DOHH2 (cell line): ENCODE data around the gene PRKCE.

Experiments
- H3F3A ChIP-seq: fragments of 200-600 bp; sonication (generic), shearing (Covaris generic); 2 replicates; pipeline ENCODE4 v1.6.0; 2016; ENCODE audit warnings: antibody characterized with exemption, mild to moderate bottlenecking; ENCODE audit not compliant: control insufficient read depth, insufficient read depth
- H3K27ac ChIP-seq: fragments of 200-600 bp; sonication (generic); 2 replicates; pipeline ENCODE4 v1.5.1; 2014; ENCODE audit warnings: low read depth, mild to moderate bottlenecking, low read length, moderate library complexity
- H3K27me3 ChIP-seq: fragments of 200-600 bp; sonication (generic); 2 replicates; pipeline ENCODE4 v1.6.1; 2014; ENCODE audit warnings: mild to moderate bottlenecking, low read length, mixed read lengths; ENCODE audit not compliant: control insufficient read depth
- H3K36me3 ChIP-seq: fragments of 200-600 bp; sonication (generic); 2 replicates; pipeline ENCODE4 v1.6.1; 2014; ENCODE audit warnings: mild to moderate bottlenecking, low read length, moderate library complexity, mixed read lengths; ENCODE audit not compliant: control insufficient read depth
- H3K4me1 ChIP-seq: fragments of 200-600 bp; sonication (generic); 2 replicates; pipeline ENCODE4 v1.6.1; 2014; ENCODE audit warnings: mild to moderate bottlenecking, low read length, mixed read lengths; ENCODE audit not compliant: control insufficient read depth
- H3K4me2 ChIP-seq: fragments of 200-600 bp; sonication (generic); 2 replicates; pipeline ENCODE4 v1.6.0; 2014; ENCODE audit warnings: mild to moderate bottlenecking, low read length, moderate library complexity
- H3K4me3 ChIP-seq: fragments of 200-600 bp; sonication (generic); 2 replicates; pipeline ENCODE4 v1.5.1; 2014; ENCODE audit warnings: mild to moderate bottlenecking, low read length, mixed read lengths
- H3K79me2 ChIP-seq: fragments of 200-600 bp; sonication (generic); 2 replicates; pipeline ENCODE4 v1.6.1; 2014; ENCODE audit warnings: mild to moderate bottlenecking, low read length, mixed read lengths; ENCODE audit not compliant: control insufficient read depth
- H3K9me2 ChIP-seq: fragments of 200-600 bp; sonication (generic); replicated peaks from 2 replicates; pipeline ENCODE4 v1.6.1; 2014; ENCODE audit warnings: mild to moderate bottlenecking, low read length, mixed read lengths; ENCODE audit not compliant: control insufficient read depth
- H3K9me3 ChIP-seq: fragments of 200-600 bp; sonication (generic); 2 replicates; pipeline ENCODE4 v1.6.1; 2014; ENCODE audit warnings: antibody characterized with exemption, low read length, mixed read lengths; ENCODE audit not compliant: control insufficient read depth, insufficient read depth
- H4K20me1 ChIP-seq: fragments of 200-600 bp; sonication (generic); 2 replicates; pipeline ENCODE4 v1.6.0; 2014; ENCODE audit warnings: low read depth, mild to moderate bottlenecking, antibody characterized with exemption, low read length, moderate library complexity; ENCODE audit not compliant: control insufficient read depth, insufficient read depth
- CTCF ChIP-seq: fragments of 200-600 bp; sonication (generic); IDR thresholded peaks from one replicate; pipeline ENCODE4 v1.5.1; 2014; ENCODE audit warnings: antibody characterized with exemption, mild to moderate bottlenecking, low read depth, low read length; ENCODE audit not compliant: poor library complexity, severe bottlenecking
- EZH2phosphoT487 ChIP-seq: fragments of 200-600 bp; sonication (generic); IDR thresholded peaks from 2 replicates; pipeline ENCODE4 v1.6.1; 2017; ENCODE audit warnings: borderline replicate concordance, mild to moderate bottlenecking, antibody characterized with exemption, low read length, moderate library complexity, mixed read lengths

The PRKCE gene

GRCh38 chr2:46236006-46236875 lies 584.8 kb downstream of the PRKCE start:
- Histone ChIP-seq H3K4me2 (no peak overlapping the region), H3K9me3 (no peaks in the 10 kb centered on the region)

GRCh38 chr2:46236876-46237859 lies 585.7 kb downstream of the PRKCE start:
- no peak overlapping the region for H3K4me2 ChIP-seq
- H3K9me3 ChIP-seq: no peaks in the 10 kb centered on the region
- peaks cover 2% of the 10 kb centered on the region; the same call in 1 of the 2 replicates for H3K27me3 ChIP-seq
- no peaks in the 10 kb centered on the region for H3K9me2 ChIP-seq
- no peak for TF ChIP-seq CTCF
- no peak for TF ChIP-seq EZH2phosphoT487
- H3F3A ChIP-seq: no peaks in the 10 kb centered on the region
- no peaks in the 10 kb centered on the region for H3K36me3 ChIP-seq
- H3K79me2 ChIP-seq: no peaks in the 10 kb centered on the region
- no peaks in the 10 kb centered on the region for H4K20me1 ChIP-seq
- no peaks in the 10 kb centered on the region for H3K4me1 ChIP-seq
- H3K27ac ChIP-seq: no peak overlapping the region
- no peak overlapping the region for H3K4me3 ChIP-seq

More at GRCh38 chr2:46236006-46236875, 584.8 kb downstream of the PRKCE start:
- Histone ChIP-seq H3F3A (no peaks in the 10 kb centered on the region), H3K27me3 (peaks cover 2% of the 10 kb centered on the region; the same call in 1 of the 2 replicates), H3K4me1 (no peaks in the 10 kb centered on the region), H3K36me3 (no peaks in the 10 kb centered on the region), H3K79me2 (no peaks in the 10 kb centered on the region), H3K27ac (no peak overlapping the region), H3K4me3 (no peak overlapping the region), H4K20me1 (no peaks in the 10 kb centered on the region), H3K9me2 (no peaks in the 10 kb centered on the region)
- no peak for TF ChIP-seq CTCF
- no peak for TF ChIP-seq EZH2phosphoT487
